Upper lobe of left lung (tissue), 4 donors: ENCODE data around the gene GIPC1.

Experiments
- EP300 ChIP-seq, 4 donors: sonication (generic); formaldehyde crosslinking; IDR thresholded peaks; one replicate each; pipeline ENCODE4 v1.5.1; 2017; ENCODE audit warnings: antibody characterized with exemption in 4 of 4, control low read depth in 2 of 4
- POLR2A ChIP-seq, 4 donors: fragments of 450-650 bp; IDR thresholded peaks; one replicate each; pipeline ENCODE4 v1.5.1; 2016 to 2017; ENCODE audit warnings: antibody characterized with exemption in 4 of 4, mild to moderate bottlenecking in 2 of 4
- POLR2AphosphoS5 ChIP-seq, 2 donors: sonication (generic); formaldehyde crosslinking; IDR thresholded peaks; one replicate each; pipeline ENCODE4 v1.5.1; 2017; ENCODE audit warnings: antibody characterized with exemption in 2 of 2
- TF ChIP-seq, protein P1 (sequence below), 6 experiments: fragments of 450-650 bp in 4 of 6; fragments of 200-600 bp in 2 of 6; sonication (generic) in 2 of 6; IDR thresholded peaks; one replicate each; pipeline ENCODE4 v1.5.1; 2016 to 2019; ENCODE audit warnings: antibody characterized with exemption in 6 of 6

DNA sequence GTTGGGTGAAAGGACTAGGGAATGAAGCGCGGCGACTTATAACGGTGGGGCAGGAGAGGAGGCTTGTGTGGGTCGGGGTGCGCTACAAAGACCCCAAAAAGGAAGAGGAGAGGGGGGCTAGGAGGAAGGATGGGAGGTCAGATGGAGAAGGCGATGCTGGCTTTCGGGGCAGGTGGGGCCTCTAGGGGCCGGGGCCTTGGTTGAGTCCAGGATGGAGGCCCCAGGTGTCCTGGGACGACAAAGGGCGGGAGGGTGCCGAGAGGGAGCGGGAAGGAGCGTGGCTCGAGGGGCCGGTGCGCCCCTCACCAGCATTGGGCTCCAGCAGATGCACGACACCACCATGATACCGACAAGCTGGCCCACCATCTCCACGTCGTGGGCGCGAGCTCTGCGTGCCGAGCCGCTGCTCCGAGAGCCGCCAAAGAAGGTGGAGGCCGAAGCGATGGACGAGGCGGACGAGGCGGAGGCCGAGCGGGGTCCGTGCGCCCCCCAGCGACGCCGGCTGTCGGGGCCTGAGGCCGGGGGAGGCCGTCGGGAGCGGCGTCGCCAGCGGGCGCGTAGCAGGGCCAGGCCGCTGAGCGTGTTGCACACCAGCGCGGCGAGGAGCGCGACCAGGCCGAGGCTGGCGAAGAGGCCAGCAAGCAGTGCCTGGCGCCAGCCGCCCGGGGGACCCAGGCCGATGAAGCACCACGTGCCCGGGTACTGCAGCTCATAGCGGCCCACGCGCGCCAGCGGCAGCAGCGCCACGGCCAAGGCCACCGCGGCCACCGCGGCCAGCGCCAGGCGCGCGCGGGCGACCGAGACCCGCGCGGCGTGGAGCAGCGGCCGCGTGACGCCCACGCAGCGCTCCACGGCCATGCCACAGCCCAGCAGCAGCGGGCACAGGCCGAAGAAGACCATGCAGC is 22.6 kb downstream of the GIPC1 start:
- TF ChIP-seq, protein P1, sequence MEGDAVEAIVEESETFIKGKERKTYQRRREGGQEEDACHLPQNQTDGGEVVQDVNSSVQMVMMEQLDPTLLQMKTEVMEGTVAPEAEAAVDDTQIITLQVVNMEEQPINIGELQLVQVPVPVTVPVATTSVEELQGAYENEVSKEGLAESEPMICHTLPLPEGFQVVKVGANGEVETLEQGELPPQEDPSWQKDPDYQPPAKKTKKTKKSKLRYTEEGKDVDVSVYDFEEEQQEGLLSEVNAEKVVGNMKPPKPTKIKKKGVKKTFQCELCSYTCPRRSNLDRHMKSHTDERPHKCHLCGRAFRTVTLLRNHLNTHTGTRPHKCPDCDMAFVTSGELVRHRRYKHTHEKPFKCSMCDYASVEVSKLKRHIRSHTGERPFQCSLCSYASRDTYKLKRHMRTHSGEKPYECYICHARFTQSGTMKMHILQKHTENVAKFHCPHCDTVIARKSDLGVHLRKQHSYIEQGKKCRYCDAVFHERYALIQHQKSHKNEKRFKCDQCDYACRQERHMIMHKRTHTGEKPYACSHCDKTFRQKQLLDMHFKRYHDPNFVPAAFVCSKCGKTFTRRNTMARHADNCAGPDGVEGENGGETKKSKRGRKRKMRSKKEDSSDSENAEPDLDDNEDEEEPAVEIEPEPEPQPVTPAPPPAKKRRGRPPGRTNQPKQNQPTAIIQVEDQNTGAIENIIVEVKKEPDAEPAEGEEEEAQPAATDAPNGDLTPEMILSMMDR (IDR thresholded peaks at IDR 0.05), result peak in 1 of 6 experiments; percentile 20
- TF ChIP-seq POLR2A (IDR thresholded peaks at IDR 0.05) (no peak), EP300 (IDR thresholded peaks at IDR 0.05) (no peak), POLR2AphosphoS5 (IDR thresholded peaks at IDR 0.05) (no peak)
